Stimulated activated CD4-positive, alpha-beta T cell treated with anti-CD3 and anti-CD28 coated beads, Interleukin-12 subunit alpha, Interleukin-12 subunit beta, amount 100 ng/mL, for 48 hours (primary cell): ENCODE data around the gene ZMYND10.

Experiments used
- DNase-seq, 3 donors: peaks; one replicate each; pipeline ENCODE4 v3.0.0-alpha.2; 2020; ENCODE audit warnings: low read depth in 2 of 3, low spot score in 1 of 3

Gene ZMYND10

GRCh38 chr3:50371133-50371685, 25.7 kb upstream of the ZMYND10 start:
- DNase-seq, result no peak

DNA sequence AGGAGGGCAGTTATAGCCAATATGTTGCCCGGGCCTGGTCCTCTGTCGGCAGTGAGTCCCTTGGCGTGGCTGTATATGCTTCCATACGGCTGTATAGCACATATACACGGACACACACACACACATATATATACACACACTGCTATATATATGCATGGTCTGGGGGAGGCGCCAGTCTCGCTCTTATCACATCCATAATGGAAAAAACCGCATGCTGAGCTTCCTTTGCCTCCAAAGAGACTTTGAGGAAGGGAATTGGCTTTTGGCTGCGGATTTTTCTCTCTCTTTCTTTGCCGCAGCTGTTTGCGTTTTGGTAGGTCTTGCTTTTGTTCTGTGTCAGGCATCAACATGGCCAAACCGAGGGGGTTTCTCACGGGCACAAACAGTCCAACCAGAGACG, 25.1 kb upstream of the ZMYND10 start:
- no peak for DNase-seq

DNA sequence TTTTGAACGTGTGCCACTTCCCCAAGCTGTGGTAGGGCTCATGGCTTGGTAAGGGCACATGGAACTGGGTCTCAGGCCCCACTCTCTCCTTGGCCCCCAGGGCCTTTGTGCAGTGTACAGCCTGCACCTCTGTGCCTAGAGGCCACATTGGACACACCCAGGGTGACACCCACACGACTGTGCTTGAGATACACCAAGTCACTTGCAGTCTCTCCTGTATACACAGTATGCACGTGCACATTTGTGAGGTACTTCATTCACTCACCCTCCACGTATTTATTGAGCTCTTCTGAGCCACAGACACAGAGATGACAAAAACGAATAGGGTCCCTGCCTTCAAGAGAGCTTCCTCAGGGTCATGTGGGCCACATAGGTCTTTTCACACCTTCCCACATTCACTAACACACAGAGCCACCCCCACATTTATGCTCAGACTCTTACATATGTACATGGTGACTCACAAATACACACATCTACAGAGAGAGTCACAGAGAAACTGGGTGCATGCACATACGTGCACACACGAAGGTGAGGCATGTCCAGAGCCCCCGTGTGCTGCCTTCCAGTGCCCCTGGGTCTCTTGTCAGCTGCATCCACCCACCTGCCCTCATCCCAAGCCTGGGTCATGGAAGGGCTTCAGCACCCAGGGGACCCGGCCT, 23.6 kb upstream of the ZMYND10 start:
- DNase-seq, result no peak

- DNase-seq, result no peak
Observed at GRCh38 chr3:50365842-50366220, 20.3 kb upstream of the ZMYND10 start.

DNA sequence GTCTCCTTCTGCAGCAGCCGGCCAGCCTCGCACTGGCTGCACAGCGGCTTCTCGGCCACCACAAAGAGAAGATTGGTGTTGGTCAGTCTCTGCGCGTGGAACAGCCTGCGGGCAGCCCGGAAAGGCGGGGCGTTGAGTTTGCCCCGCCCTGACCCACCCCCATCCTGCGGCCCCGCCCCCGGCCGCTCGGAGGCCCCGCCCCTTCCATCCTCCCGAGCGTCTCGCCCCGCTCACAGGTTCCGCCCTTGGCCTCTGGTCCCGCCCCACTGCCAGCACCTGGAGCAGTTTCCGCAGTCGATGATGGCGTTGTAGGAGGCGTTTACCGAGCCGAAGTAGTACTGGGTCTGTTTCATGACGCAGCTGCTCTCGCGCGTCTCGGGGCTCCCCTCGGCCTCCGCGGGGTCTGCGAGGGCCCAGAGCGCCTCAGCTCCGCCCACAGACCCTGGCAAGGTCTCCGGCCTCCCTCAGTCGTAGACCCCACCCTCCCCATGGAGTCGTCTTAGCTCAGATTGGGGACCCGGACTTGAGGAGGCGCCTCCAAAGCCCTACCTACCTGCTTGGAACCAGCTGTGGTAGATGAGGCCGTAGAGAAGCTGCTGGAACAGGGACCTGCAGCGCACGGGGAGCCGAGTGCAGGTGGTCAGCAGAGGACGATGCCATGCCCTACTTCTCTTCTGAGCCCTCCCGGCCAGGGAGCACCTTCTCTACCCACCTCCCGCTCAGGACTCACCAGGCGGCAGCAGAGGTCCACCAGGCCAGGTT, 19.7 kb upstream of the ZMYND10 start:
- DNase-seq, result peak; percentile 88 to 92 (median 91)

GRCh38 chr3:50364573-50365079, 19.1 kb upstream of the ZMYND10 start:
- no peak for DNase-seq

- DNase-seq, result no peak
Observed at GRCh38 chr3:50359760-50360110, 14.2 kb upstream of the ZMYND10 start.

- peak; percentile 92 to 94 (median 92) for DNase-seq
Observed at GRCh38 chr3:50358911-50359759, 13.6 kb upstream of the ZMYND10 start, which contains the start of gene TMEM115. TSS of gene TMEM115 (minus strand) at chr3:50359521. CDS start at chr3:50359063, 458 bp downstream.

- no peak for DNase-seq
Observed at GRCh38 chr3:50358355-50358910, 12.9 kb upstream of the ZMYND10 start.

DNA sequence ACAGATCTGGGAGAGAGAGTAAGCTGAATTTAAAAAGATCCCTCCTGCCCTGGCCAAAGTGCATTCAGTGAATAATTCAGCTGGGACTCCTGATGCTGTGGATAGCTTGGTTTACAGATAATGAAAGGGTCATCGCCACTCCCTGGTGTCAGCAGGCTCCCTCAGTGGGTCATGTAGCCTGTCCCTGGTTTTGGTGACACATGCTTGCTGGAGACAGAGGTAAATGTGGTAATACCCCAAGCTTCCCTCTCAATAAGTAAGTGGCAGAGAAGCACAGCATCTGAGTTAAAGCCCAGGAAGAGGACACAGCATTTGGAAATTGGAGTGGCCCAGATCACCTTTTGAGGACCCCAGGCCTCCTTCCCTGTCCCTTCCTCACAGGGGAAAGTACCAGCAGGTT, 11.9 kb upstream of the ZMYND10 start:
- no peak for DNase-seq

DNA sequence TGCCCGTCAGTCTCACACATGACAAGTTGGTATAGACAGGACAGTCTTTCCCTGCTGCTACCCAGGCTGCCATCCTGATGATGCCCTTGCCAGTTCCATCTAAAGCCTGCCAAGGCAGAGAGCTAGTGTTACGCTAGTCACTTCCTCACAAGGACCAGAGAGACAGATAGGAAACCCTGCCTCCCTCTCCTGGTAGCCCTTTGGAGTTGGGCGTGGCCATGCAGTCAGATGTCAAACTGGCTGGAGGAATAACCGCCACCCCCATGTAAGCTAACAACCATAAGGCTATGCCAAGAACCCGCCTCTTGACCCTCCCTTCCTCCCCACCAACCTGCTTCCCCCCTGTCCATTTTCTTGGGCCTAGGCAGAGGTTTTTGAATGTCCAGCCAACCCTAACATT, 11.0 kb upstream of the ZMYND10 start:
- no peak for DNase-seq

DNA sequence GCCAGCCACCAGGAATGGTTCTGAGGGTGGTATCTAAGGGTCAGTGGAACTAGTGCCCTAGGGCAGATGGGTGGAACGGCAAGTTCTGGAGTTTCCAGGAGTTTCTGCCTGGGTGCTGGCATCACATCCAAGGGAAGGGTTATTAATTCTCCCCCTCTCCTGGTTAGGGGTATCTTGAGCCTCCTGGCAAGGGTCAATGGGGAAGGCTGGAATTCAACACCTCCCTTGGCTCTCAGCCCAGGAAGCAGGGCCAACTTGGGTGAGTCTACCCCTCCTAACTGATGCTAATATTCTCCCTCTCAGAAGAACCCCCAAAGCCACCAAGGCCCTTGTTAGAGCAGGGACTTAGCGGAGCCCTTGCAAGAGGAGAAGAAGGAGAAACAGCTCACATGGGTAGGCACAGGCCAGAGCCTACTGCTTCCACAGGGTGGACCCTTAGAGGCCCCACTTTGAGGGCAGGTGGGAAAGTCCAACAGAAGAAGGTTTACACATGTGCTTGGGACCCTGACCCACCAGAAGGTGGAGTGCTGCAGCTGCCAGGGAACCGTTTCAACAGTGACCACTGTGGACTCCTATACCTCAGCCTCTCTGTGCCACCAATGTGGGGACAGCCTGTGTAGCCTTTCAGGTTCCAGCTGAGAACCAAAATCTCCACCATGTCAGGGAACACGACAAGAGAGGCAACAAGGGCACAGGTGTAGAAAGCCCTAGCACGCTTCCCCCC, 10.5 kb upstream of the ZMYND10 start:
- no peak for DNase-seq

GRCh38 chr3:50354850-50355249, 9.3 kb upstream of the ZMYND10 start:
- DNase-seq, result no peak

GRCh38 chr3:50354186-50354764, 8.7 kb upstream of the ZMYND10 start:
- no peak for DNase-seq

DNA sequence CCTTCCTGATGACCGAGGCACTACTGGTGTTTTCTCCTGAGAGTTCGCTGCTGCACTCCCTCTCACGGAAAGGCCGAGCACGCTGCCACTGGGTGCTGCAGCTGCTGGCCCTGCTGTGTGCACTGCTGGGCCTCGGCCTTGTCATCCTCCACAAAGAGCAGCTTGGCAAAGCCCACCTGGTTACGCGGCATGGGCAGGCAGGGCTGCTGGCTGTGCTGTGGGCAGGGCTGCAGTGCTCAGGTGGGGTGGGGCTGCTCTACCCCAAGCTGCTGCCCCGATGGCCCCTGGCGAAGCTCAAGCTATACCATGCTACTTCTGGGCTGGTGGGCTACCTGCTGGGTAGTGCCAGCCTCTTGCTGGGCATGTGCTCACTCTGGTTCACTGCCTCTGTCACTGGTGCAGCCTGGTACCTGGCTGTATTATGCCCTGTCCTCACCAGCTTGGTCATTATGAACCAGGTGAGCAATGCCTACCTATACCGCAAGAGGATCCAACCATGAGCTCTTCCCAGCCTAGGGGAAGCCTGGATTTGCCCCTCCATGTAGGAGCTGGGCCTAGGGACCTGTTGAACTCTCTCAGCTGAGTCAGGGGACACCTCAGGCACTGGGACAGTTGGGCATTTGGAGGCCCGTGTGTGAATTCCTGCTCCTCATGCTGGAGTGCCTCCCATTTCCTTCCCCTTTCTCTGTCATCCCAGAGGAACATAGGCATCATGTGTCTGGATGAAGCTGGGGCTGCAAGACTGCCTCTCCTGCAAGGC, 7.9 kb upstream of the ZMYND10 start:
- DNase-seq, result no peak

- no peak for DNase-seq
Observed at GRCh38 chr3:50352781-50353180, 7.2 kb upstream of the ZMYND10 start.

- DNase-seq, result no peak
Observed at GRCh38 chr3:50351323-50351697, 5.8 kb upstream of the ZMYND10 start.

DNA sequence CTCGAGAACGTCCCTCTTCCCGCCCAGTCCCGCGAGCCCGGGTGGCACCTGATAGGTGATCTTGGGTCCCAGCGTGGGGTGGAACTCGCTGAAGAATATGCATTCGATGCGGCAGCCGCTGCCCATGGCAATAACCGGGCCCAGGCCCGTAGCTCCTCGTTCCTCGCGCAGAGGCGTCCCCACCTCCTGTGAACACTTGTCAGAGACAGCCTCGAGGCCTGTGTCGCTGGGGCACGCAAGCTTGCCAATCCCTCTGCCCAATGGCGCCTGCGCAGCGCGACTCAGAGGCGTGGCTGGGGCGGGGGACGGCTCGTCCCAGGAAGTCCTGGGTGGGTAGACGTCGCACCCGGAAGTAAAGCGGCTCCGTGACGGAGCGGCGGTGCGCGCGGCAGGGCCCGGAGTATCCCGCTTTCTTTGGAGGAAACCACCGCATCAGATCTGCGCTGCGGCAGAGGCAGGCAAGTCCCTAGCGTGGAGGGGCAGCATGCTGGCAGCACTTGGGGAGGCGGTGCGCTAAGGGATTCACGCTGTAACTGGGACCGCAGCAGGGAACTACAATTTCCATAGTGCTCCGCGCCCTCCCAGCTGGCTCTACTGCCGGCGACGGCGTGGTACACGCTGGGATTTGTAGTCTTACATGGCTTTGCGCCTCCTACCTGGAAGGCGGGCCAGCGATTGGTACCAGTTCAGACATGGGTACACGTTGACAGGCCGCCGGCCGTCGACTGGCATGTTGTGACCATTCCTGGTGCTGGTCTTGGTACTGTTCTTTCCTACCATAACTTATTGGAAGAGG, 5.2 kb upstream of the ZMYND10 start, which contains the start of the genes CYB561D2 and NPRL2:
Gene CYB561D2 (plus strand): TSS at position 336 of the 796 bp plus-strand sequence. CDS start 572 bp downstream, outside the sequence.
Gene NPRL2 (minus strand): TSS at position 249 of the 796 bp plus-strand sequence. CDS start 123 bp downstream, at position 126.
- peak; percentile 97 to 98 (median 98) for DNase-seq
